ENCODE results near the gene SRP19. TPM values are rescaled to one million over a fixed set of nuclear protein-coding genes. Genes with fewer than 3 reads are reported as not detected.

SRP19 gene
- total and polyA plus RNA-seq, 2 of the 8 experiments (the other 6 are each of a cell fraction or from before 2014, with no cell fraction given) = 27.5 to 79.9 TPM

DNA sequence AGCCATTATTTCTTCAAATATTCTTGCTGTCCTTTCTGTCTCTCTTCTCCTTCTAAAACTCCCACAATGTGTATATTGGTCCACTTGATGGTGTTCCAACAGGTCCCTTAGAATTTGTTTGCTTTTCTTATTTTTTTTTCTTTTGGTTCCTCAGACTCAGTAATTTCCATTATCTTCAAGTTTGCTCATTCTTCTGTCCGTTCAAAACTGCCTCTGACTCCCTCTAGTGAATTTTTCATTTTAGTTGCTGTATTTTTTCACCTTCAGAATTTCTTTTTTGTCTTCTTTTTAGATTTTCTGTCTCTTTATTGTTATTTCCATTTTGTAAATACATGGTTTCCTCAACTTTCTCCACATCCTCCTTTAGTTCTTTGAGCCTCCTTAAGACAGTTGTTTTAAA lies 6.4 kb upstream of the SRP19 start (continued):
- no peak for TF ChIP-seq SP4 (IDR thresholded peaks at IDR 0.05; ENCODE audit: low read length)

DNA sequence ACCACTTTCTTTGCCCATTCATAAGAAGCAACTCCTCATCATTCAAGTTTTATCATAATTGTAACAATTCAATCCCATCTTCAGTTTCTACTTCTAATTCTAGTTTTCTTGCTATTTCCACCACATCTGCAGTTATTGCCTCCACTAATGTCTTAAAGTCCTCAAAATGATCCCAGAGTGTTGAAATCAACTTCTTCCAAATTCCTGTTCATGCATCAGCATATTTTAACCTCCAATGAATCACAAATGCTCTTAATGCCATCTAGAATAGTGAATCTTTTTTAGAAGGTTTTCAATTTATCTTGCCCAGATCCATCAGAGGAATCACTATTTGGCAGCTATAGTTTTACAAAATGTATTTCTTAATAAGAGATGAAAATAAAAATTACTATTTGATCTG lies 3.2 kb upstream of the SRP19 start:
- POLR2A ChIA-PET (ENCODE audit: partially characterized antibody) = interaction anchor here (0.6 kb wide), 1 partner anchor 9 kb away, joined by 3 read pairs; no protein-coding TSS in a partner anchor
- Histone ChIP-seq H3K79me1 (ENCODE audit: low read depth, low read length) (no peaks in the 10 kb centered on the region), H2BK15ac (ENCODE audit: low read length) (no peak overlapping the region), H4K5ac (ENCODE audit: insufficient read length, low read depth, low read length) (no peak overlapping the region), H3K4ac (replicated peaks; ENCODE audit: insufficient read length, low read depth, low read length) (no peak overlapping the region), H3K56ac (replicated peaks; ENCODE audit: insufficient read length, low read depth, low read length) (no peak overlapping the region), H3K23me2 (ENCODE audit: low read depth, low read length) (0 out of 2 replicates have a peak, but pooled peaks cover 3% of the 10 kb centered on the region), H2AFZ (ENCODE audit: low read length) (no peak overlapping the region), H3K4me3 (ENCODE audit: extremely low read depth in 1 of 4, insufficient read depth in 2 of 4, low read depth in 3 of 4, low read length in 4 of 4) (no peak overlapping the region), H3K9ac (replicated peaks in 1 of 4; ENCODE audit: extremely low read depth in 1 of 4, low read depth in 3 of 4, low read length in 3 of 4) (no peak overlapping the region), H2BK120ac (replicated peaks; ENCODE audit: low read depth, low read length) (no peak overlapping the region), H2BK12ac (ENCODE audit: low read depth, low read length) (no peak overlapping the region), H4K91ac (replicated peaks; ENCODE audit: insufficient read length, low read length) (no peak overlapping the region), H3K14ac (ENCODE audit: insufficient read length) (no peak overlapping the region), H3K9me3 (ENCODE audit: insufficient read depth in 2 of 2, low read depth in 1 of 2, low read length in 1 of 2) (no peaks in the 10 kb centered on the region), H3K79me2 (ENCODE audit: control insufficient read depth in 1 of 2, insufficient read depth in 2 of 2, low read length in 2 of 2) (peaks cover 9 to 17% of the 10 kb centered on the region in 2 experiments; a peak in 3 of 4 replicates), H4K8ac (ENCODE audit: extremely low read depth, insufficient read depth, low read length) (no peak overlapping the region), H3K4me1 (replicated peaks in 1 of 4; ENCODE audit: control insufficient read depth in 3 of 4, insufficient read depth in 4 of 4, low read length in 3 of 4) (peaks cover 0 to 9% (median 5%) of the 10 kb centered on the region in 4 experiments; a peak in 5 of 7 replicates), H3K27me3 (replicated peaks in 1 of 4; ENCODE audit: control insufficient read depth in 3 of 4, extremely low read depth in 1 of 4, insufficient read depth in 3 of 4, low read length in 3 of 4) (no peaks in the 10 kb centered on the region; a peak in 2 of 7 replicates), H3K18ac (ENCODE audit: extremely low read depth, low read length) (no peak overlapping the region), H4K20me1 (replicated peaks in 1 of 2; ENCODE audit: control insufficient read depth in 1 of 2, insufficient read depth in 2 of 2, low read length in 2 of 2) (no peaks in the 10 kb centered on the region), H2BK5ac (ENCODE audit: low read depth, low read length) (no peak overlapping the region), H3K36me3 (ENCODE audit: control insufficient read depth in 2 of 4, insufficient read depth in 4 of 4, low read length in 3 of 4) (peaks cover 0 to 5% (median under 1%) of the 10 kb centered on the region in 4 experiments; a peak in 4 of 8 replicates), H2AK5ac (ENCODE audit: low read depth, low read length) (no peak overlapping the region), H2BK20ac (ENCODE audit: low read length) (no peak overlapping the region), H3K4me2 (ENCODE audit: insufficient read depth in 1 of 2, low read depth in 2 of 2, low read length in 2 of 2) (no peak overlapping the region), H3K23ac (ENCODE audit: insufficient read length) (no peak overlapping the region), H3K27ac (ENCODE audit: low read depth, low read length) (no peak overlapping the region)
- DNase-seq (ENCODE audit: low read depth in 1 of 2, low spot score in 2 of 2) (no peak), FAIRE-seq (no peak)
- CTCF ChIA-PET (ENCODE audit: partially characterized antibody) = interaction anchor here (4.1 kb wide), 1 partner anchor 9 kb away, joined by 20 read pairs; no protein-coding TSS in a partner anchor
- TF ChIP-seq NANOG (IDR thresholded peaks at IDR 0.05; ENCODE audit: insufficient read depth, low read depth, low read length, poor library complexity, severe bottlenecking) (no peak), PHF8 (conservative IDR thresholded peaks at IDR 0.05; ENCODE audit: low read depth, low read length) (no peak), RNF2 (IDR thresholded peaks at IDR 0.05; ENCODE audit: borderline replicate concordance, low read depth, low read length, missing control alignments, poor library complexity, severe bottlenecking) (no peak), BCL11A (IDR thresholded peaks at IDR 0.05; ENCODE audit: low read depth in 2 of 2, low read length in 2 of 2) (no peak), FOSL1 (IDR thresholded peaks at IDR 0.05; ENCODE audit: insufficient read depth, low read depth, low read length) (no peak), EGR1 (IDR thresholded peaks at IDR 0.05; ENCODE audit: borderline replicate concordance, low read depth, low read length) (no peak), BACH1 (IDR thresholded peaks at IDR 0.05; ENCODE audit: low read length) (no peak), ATF2 (IDR thresholded peaks at IDR 0.05; ENCODE audit: low read length) (no peak)
- TF ChIP-seq, protein P1, sequence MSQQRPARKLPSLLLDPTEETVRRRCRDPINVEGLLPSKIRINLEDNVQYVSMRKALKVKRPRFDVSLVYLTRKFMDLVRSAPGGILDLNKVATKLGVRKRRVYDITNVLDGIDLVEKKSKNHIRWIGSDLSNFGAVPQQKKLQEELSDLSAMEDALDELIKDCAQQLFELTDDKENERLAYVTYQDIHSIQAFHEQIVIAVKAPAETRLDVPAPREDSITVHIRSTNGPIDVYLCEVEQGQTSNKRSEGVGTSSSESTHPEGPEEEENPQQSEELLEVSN (IDR thresholded peaks at IDR 0.05) = no peak
